ENCODE results near the gene KIF1B.
"Not testable (repeated sequence)": the region's sequence is repeated elsewhere in the genome, so short reads cannot be mapped to it uniquely, and the experiment has no call there.

The KIF1B gene

DNA sequence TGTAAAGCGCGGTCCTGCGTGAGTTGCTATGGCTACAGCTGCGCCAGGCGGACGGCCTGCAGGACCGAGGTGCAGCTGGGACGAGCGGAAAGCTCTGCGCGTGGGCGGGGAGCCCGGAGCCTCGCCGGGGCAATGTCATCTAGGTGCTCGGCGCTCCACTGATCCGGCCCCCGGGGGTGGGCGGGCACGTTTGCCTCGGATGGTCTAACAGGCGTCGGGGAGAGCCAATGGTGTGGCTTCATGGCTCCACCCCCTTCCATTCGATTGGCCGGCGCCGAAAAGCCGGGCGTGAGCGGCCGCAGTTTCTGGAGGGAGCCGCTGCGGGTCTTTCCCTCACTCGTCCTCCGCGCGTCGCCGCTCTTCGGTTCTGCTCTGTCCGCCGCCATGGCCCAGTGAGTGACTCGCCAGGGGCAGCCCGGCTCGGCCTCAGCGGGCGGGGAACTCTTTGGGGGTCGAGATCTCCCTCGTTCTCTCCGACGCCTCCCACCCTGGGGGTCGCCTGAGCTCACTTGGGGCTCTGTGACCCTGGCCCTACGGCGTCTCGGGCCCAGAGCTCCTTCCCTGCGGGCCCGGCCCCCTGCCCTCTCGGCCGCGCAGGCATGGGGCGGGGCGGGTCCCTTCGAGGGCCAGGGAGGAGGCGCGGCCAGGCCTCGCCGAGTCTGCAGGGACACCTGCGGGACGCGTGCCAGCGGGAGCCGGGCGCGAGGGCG lies 188.5 kb downstream of the KIF1B start, which contains the start of gene PGD:
TSS of gene PGD (plus strand) at position 331 of the 710 bp plus-strand sequence. CDS start at position 385, 54 bp downstream.
- no peaks in the 10 kb centered on the region for H3K9me3 ChIP-seq (ENCODE audit: control insufficient read depth, insufficient read depth, low read length)
- DNase-seq (ENCODE audit: low read depth, low spot score): peak; percentile 94
- H3K36me3 ChIP-seq (ENCODE audit: control insufficient read depth, insufficient read depth, low read length): peaks cover 4% of the 10 kb centered on the region; the same call in 1 of the 2 replicates
- no CpG with 5 or more reads among the region's 76 CpGs for WGBS (ENCODE audit: insufficient coverage, insufficient read length)
- peaks cover 3% of the 10 kb centered on the region; the same call in 1 of the 2 replicates for H3K4me1 ChIP-seq (ENCODE audit: control insufficient read depth, insufficient read depth, low read length)
- no peaks in the 10 kb centered on the region for H3K27me3 ChIP-seq (ENCODE audit: control insufficient read depth, insufficient read depth, low read length)
- no peak within 1 kb of the TSS for H3K27ac ChIP-seq (ENCODE audit: low read length)
- H3K4me3 ChIP-seq (ENCODE audit: low read length): peak within 1 kb of the TSS; percentile 69

DNA sequence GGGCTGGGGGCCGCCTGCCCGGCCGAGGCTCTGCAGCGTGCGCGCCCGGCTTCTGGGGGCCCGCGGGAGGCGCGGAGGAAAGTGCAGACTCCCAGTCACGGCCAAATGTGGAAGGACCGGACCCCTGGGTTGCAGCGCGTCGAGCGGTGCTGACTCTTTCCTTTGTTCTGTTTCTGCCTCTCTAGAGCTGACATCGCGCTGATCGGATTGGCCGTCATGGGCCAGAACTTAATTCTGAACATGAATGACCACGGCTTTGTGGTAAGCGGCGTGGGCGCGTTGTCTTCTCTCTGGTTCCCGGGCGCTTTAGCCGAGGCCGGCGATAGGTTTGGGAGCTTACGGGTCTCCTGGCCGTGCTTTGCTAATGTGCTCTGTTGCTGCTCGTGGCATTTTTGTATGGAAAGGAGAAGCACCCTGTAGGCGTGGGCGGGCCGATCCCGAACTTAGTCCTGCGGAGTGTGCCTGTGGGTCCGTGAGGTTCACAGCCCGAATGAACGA lies 189.1 kb downstream of the KIF1B start:
- H3K36me3 ChIP-seq (ENCODE audit: control insufficient read depth, insufficient read depth, low read length): peaks cover 9% of the 10 kb centered on the region; the same call in 1 of the 2 replicates
- H3K4me1 ChIP-seq (ENCODE audit: control insufficient read depth, insufficient read depth, low read length): peaks cover 3% of the 10 kb centered on the region; the same call in 1 of the 2 replicates
- H3K27ac ChIP-seq (ENCODE audit: low read length): no peak overlapping the region
- no CpG with 5 or more reads among the region's 42 CpGs for WGBS (ENCODE audit: insufficient coverage, insufficient read length)
- H3K4me3 ChIP-seq (ENCODE audit: low read length): peak overlapping the region; percentile 69
- no peak for DNase-seq (ENCODE audit: low read depth, low spot score)
- H3K27me3 ChIP-seq (ENCODE audit: control insufficient read depth, insufficient read depth, low read length): no peaks in the 10 kb centered on the region
- H3K9me3 ChIP-seq (ENCODE audit: control insufficient read depth, insufficient read depth, low read length): no peaks in the 10 kb centered on the region

DNA sequence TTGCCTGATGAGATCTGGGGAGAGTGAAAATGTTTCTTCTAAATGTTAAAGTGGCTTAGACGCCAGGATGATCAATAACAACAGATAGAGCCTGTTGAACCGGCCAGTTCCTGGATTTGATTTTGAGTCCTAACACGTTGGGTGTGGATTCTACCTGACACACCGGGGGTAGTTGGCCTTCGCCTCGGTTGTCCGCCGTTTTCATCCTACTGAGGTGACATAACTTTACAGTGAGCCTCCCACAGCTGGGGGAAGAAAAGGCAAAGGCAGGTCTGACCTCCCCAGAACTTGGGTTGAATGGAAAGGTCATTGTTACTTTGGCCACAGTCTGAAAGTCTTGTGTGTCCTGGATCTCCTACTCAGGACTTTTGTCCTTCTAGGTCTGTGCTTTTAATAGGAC lies 189.6 kb downstream of the KIF1B start:
- H3K4me3 ChIP-seq (ENCODE audit: low read length): peak overlapping the region; percentile 69; the same call in 1 of the 2 replicates
- no peak overlapping the region for H3K27ac ChIP-seq (ENCODE audit: low read length)
- DNase-seq (ENCODE audit: low read depth, low spot score): no peak
- peaks cover 3% of the 10 kb centered on the region; the same call in 1 of the 2 replicates for H3K4me1 ChIP-seq (ENCODE audit: control insufficient read depth, insufficient read depth, low read length)
- H3K9me3 ChIP-seq (ENCODE audit: control insufficient read depth, insufficient read depth, low read length): no peaks in the 10 kb centered on the region
- H3K27me3 ChIP-seq (ENCODE audit: control insufficient read depth, insufficient read depth, low read length): no peaks in the 10 kb centered on the region
- H3K36me3 ChIP-seq (ENCODE audit: control insufficient read depth, insufficient read depth, low read length): peaks cover 13% of the 10 kb centered on the region; the same call in 1 of the 2 replicates
- no CpG with 5 or more reads among the region's 8 CpGs for WGBS (ENCODE audit: insufficient coverage, insufficient read length)

DNA sequence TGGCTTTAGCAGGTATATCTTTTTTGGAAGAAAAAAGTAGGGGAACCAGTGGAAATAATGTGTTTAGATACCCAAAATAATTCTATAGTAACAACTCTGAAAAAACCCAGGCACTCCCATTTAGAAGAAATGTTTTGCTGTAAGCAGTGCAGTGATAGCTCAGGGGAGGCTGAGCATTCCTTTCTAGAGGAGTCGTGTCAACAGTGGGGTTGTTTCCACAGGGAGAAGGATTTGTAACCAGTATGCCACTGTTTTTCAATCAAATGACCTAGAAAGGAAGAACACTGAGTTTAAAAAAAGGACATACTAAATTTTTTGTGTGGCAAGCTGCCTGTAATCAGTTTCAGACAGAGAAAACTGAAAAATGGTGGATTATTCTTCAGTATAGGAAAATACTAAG lies 190.9 kb downstream of the KIF1B start:
- WGBS (ENCODE audit: insufficient coverage, insufficient read length): no CpG with 5 or more reads among the region's 1 CpG
- Histone ChIP-seq H3K36me3 (ENCODE audit: control insufficient read depth, insufficient read depth, low read length) (peaks cover 16% of the 10 kb centered on the region), H3K4me3 (ENCODE audit: low read length) (no peak overlapping the region), H3K4me1 (ENCODE audit: control insufficient read depth, insufficient read depth, low read length) (peaks cover 3% of the 10 kb centered on the region; the same call in 1 of the 2 replicates), H3K27me3 (ENCODE audit: control insufficient read depth, insufficient read depth, low read length) (no peaks in the 10 kb centered on the region), H3K27ac (ENCODE audit: low read length) (no peak overlapping the region), H3K9me3 (ENCODE audit: control insufficient read depth, insufficient read depth, low read length) (no peaks in the 10 kb centered on the region)
- DNase-seq (ENCODE audit: low read depth, low spot score): no peak

DNA sequence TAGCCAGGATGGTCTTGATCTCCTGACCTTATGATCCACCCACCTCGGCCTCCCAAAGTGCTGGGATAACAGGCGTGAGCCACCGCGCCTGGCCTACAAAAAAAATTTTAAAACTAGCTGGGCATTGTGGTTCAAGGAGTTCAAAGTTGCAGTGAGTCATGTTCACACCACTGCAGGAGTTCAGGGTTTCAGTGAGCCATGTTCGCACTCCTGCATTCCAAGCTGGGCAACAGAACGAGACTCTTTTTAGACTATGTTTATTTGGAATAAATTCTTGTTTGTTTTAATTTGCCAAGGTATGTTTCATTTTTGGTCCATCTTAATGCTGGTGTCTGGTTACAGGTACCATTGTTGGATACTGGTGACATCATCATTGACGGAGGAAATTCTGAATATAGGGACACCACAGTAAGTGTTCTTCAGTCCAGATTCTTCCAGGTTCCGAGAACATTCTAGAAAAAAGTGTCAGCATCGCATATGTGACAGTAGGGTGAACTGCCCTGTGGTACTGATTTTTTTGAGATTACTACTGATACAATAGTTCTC lies 192.4 kb downstream of the KIF1B start:
- DNase-seq (ENCODE audit: low read depth, low spot score): no peak
- Histone ChIP-seq H3K4me1 (ENCODE audit: control insufficient read depth, insufficient read depth, low read length) (peaks cover 3% of the 10 kb centered on the region; the same call in 1 of the 2 replicates), H3K4me3 (ENCODE audit: low read length) (no peak overlapping the region), H3K36me3 (ENCODE audit: control insufficient read depth, insufficient read depth, low read length) (peaks cover 29% of the 10 kb centered on the region), H3K27ac (ENCODE audit: low read length) (no peak overlapping the region), H3K27me3 (ENCODE audit: control insufficient read depth, insufficient read depth, low read length) (no peaks in the 10 kb centered on the region), H3K9me3 (ENCODE audit: control insufficient read depth, insufficient read depth, low read length) (no peaks in the 10 kb centered on the region)
- WGBS (ENCODE audit: insufficient coverage, insufficient read length): no CpG with 5 or more reads among the region's 9 CpGs

DNA sequence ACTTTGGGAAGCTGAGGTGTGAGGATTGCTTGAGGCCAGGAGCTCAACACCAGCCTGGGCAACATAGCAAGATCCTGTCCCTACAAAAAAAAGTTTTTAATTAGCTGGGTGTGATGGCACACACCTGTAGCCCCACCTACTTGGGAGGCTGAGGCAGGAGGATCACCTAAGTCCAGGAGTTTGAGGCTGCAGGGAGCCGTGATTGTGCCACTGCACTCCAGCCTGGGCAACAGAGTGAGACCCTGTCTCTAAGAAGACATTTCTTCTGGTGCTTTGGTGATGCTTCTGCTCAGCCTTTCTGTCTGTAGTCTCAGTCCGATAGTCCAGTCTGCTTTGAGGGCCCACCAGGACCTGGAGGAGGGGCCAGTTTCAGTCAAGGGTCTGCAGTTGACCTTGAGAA lies 196.8 kb downstream of the KIF1B start:
- WGBS (ENCODE audit: insufficient coverage, insufficient read length): no CpG with 5 or more reads among the region's 2 CpGs
- H3K4me1 ChIP-seq (ENCODE audit: control insufficient read depth, insufficient read depth, low read length): no peaks in the 10 kb centered on the region
- no peaks in the 10 kb centered on the region for H3K9me3 ChIP-seq (ENCODE audit: control insufficient read depth, insufficient read depth, low read length)
- H3K4me3 ChIP-seq (ENCODE audit: low read length): no peak overlapping the region
- DNase-seq (ENCODE audit: low read depth, low spot score): no peak
- no peak overlapping the region for H3K27ac ChIP-seq (ENCODE audit: low read length)
- H3K27me3 ChIP-seq (ENCODE audit: control insufficient read depth, insufficient read depth, low read length): no peaks in the 10 kb centered on the region
- peaks cover 60% of the 10 kb centered on the region for H3K36me3 ChIP-seq (ENCODE audit: control insufficient read depth, insufficient read depth, low read length)

DNA sequence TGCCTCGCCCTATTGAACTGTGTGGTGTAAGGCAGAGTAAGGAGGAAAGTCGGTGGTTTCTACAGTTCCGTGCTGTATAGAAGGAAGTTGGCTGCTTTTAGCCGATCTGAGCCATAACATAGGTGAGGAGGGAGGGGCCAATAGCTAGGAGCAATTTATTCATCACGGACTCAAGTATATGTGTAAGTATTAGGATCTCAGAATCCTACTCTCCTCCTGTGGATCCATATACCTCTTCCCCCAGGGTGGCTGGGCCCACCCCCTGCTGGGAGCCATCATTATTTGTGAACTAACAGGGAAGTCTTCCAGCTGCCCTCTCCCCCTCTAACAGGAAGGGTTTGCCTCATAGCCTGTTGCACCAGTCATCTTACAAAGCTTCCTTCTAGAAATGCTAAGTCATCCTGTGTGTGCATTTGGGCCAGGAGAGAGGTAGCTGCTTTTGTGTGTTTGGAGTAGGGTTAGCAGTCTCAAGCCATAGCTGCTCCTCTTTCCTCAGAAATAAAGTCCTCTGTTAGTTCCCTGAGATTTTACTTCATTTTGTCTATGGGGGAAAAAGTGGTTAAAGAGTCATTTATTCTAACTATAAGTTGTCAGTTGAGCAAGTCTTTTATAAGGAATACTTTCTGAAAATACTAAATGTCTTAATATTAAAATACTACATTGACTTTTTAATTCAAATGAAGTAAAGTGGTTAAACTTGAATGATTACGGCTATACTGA lies 205.0 kb downstream of the KIF1B start:
- no peaks in the 10 kb centered on the region for H3K9me3 ChIP-seq (ENCODE audit: control insufficient read depth, insufficient read depth, low read length)
- no peak for DNase-seq (ENCODE audit: low read depth, low spot score)

DNA sequence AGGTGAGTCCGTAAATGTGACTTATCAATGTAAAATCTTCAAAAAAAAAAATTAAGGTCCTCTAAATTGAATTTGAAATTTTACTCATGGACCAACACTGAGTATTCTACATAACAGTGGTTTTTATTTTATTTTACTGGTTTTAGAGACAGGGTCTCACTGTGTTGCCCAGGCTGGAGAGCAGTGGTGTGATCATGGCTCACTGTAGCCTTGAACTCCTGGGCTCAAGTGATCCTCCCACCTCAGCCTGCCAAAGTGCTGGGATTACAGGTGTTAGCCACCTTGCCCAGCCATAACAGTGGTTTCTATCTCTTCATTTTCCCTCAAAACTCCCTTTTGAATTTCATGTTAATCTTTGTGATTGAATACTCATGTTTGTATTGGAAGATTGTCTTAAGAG lies 205.6 kb downstream of the KIF1B start:
- no CpG with 5 or more reads among the region's 1 CpG for WGBS (ENCODE audit: insufficient coverage, insufficient read length)
- H3K27me3 ChIP-seq (ENCODE audit: control insufficient read depth, insufficient read depth, low read length); H3K27ac ChIP-seq (ENCODE audit: low read length); H3K4me3 ChIP-seq (ENCODE audit: low read length); DNase-seq (ENCODE audit: low read depth, low spot score); H3K9me3 ChIP-seq (ENCODE audit: control insufficient read depth, insufficient read depth, low read length); H3K4me1 ChIP-seq (ENCODE audit: control insufficient read depth, insufficient read depth, low read length): not testable (repeated sequence)
- peaks cover 43% of the 10 kb centered on the region for H3K36me3 ChIP-seq (ENCODE audit: control insufficient read depth, insufficient read depth, low read length)

More for the DNA sequence above, 205.0 kb downstream of the KIF1B start:
- no peaks in the 10 kb centered on the region for H3K27me3 ChIP-seq (ENCODE audit: control insufficient read depth, insufficient read depth, low read length)
- no peaks in the 10 kb centered on the region for H3K4me1 ChIP-seq (ENCODE audit: control insufficient read depth, insufficient read depth, low read length)
- no CpG with 5 or more reads among the region's 6 CpGs for WGBS (ENCODE audit: insufficient coverage, insufficient read length)
- H3K27ac ChIP-seq (ENCODE audit: low read length): no peak overlapping the region
- H3K4me3 ChIP-seq (ENCODE audit: low read length): no peak overlapping the region
- peaks cover 44% of the 10 kb centered on the region for H3K36me3 ChIP-seq (ENCODE audit: control insufficient read depth, insufficient read depth, low read length)

DNA sequence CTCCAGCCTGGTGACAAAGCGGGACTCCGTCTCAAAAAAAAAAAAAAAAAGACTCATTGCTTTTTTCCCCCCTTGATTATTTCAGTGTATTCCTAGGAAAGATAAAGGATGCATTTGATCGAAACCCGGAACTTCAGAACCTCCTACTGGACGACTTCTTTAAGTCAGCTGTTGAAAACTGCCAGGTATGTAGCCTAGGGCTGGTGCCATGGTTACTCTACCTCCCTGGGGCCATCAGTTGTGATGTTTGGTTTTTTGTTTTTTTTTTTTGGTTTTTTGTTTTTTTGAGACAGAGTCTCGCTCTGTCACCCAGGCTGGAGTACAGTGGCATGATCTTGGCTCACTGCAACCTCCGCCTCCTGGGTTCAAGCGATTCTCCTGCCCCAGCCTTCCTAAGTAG lies 208.4 kb downstream of the KIF1B start:
- H3K27ac ChIP-seq (ENCODE audit: low read length); H3K9me3 ChIP-seq (ENCODE audit: control insufficient read depth, insufficient read depth, low read length); H3K27me3 ChIP-seq (ENCODE audit: control insufficient read depth, insufficient read depth, low read length); DNase-seq (ENCODE audit: low read depth, low spot score); H3K4me3 ChIP-seq (ENCODE audit: low read length); H3K4me1 ChIP-seq (ENCODE audit: control insufficient read depth, insufficient read depth, low read length): not testable (repeated sequence)
- H3K36me3 ChIP-seq (ENCODE audit: control insufficient read depth, insufficient read depth, low read length): peaks cover 30% of the 10 kb centered on the region
- WGBS (ENCODE audit: insufficient coverage, insufficient read length): no CpG with 5 or more reads among the region's 8 CpGs

DNA sequence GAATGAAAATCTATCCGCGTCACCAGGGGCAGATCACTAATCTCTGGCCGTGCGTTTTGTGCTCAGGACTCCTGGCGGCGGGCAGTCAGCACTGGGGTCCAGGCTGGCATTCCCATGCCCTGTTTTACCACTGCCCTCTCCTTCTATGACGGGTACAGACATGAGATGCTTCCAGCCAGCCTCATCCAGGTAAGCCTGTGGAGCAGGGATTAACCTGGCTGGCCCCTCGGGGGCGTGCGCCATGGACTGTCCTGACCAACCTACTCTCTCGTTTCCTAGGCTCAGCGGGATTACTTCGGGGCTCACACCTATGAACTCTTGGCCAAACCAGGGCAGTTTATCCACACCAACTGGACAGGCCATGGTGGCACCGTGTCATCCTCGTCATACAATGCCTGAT lies 209.0 kb downstream of the KIF1B start:
- no peak for DNase-seq (ENCODE audit: low read depth, low spot score)
- H3K4me3 ChIP-seq (ENCODE audit: low read length): no peak overlapping the region
- WGBS (ENCODE audit: insufficient coverage, insufficient read length): no CpG with 5 or more reads among the region's 15 CpGs
- H3K4me1 ChIP-seq (ENCODE audit: control insufficient read depth, insufficient read depth, low read length): no peaks in the 10 kb centered on the region
- H3K27me3 ChIP-seq (ENCODE audit: control insufficient read depth, insufficient read depth, low read length): no peaks in the 10 kb centered on the region
- H3K36me3 ChIP-seq (ENCODE audit: control insufficient read depth, insufficient read depth, low read length): peaks cover 30% of the 10 kb centered on the region
- H3K27ac ChIP-seq (ENCODE audit: low read length): no peak overlapping the region
- no peaks in the 10 kb centered on the region for H3K9me3 ChIP-seq (ENCODE audit: control insufficient read depth, insufficient read depth, low read length)

All from iPS DF 6.9 (cell line).